Osteocyte (in vitro differentiated cells): ENCODE measurements around the gene SECTM1. TPM values are rescaled to one million over a fixed set of nuclear protein-coding genes. Genes with fewer than 3 reads are reported as not detected.

Source experiments
- DNase-seq: peaks from one replicate; pipeline ENCODE4 v3.0.0; 2021; ENCODE audit warnings: mixed read lengths; ENCODE audit not compliant: unreplicated experiment; ENCODE audit errors: extremely low spot score
- H3K27ac Mint-ChIP-seq: one replicate; pipeline ENCODE4 v1.8.0; 2021; ENCODE audit warnings: mild to moderate bottlenecking, mixed read lengths; ENCODE audit not compliant: unreplicated experiment
- H3K27me3 Mint-ChIP-seq: one replicate; pipeline ENCODE4 v1.8.0; 2021; ENCODE audit warnings: mixed read lengths; ENCODE audit not compliant: unreplicated experiment
- H3K36me3 Mint-ChIP-seq: one replicate; pipeline ENCODE4 v1.8.0; 2021; ENCODE audit warnings: mixed read lengths; ENCODE audit not compliant: unreplicated experiment
- H3K4me1 Mint-ChIP-seq: one replicate; pipeline ENCODE4 v1.8.0; 2021; ENCODE audit warnings: mixed read lengths; ENCODE audit not compliant: unreplicated experiment
- H3K4me3 Mint-ChIP-seq: one replicate; pipeline ENCODE4 v1.8.0; 2021; ENCODE audit warnings: mild to moderate bottlenecking, moderate library complexity, mixed read lengths; ENCODE audit not compliant: unreplicated experiment
- H3K9me3 Mint-ChIP-seq: one replicate; pipeline ENCODE4 v1.8.0; 2021; ENCODE audit warnings: mixed read lengths; ENCODE audit not compliant: unreplicated experiment
- CTCF ChIP-seq: fragments of 200-600 bp; sonication (generic); IDR thresholded peaks from 2 replicates; pipeline ENCODE4 v1.5.0; 2021; ENCODE audit warnings: antibody characterized with exemption, mild to moderate bottlenecking, moderate library complexity
- total RNA-seq: library from RNA; stranded (reverse); gene quantifications from 2 replicates; pipeline ENCODE4 v1.2.1, GENCODE V29; 2021

SECTM1 gene
- total RNA-seq, 1 donor from 2014 or later, result 24.1 TPM

DNA sequence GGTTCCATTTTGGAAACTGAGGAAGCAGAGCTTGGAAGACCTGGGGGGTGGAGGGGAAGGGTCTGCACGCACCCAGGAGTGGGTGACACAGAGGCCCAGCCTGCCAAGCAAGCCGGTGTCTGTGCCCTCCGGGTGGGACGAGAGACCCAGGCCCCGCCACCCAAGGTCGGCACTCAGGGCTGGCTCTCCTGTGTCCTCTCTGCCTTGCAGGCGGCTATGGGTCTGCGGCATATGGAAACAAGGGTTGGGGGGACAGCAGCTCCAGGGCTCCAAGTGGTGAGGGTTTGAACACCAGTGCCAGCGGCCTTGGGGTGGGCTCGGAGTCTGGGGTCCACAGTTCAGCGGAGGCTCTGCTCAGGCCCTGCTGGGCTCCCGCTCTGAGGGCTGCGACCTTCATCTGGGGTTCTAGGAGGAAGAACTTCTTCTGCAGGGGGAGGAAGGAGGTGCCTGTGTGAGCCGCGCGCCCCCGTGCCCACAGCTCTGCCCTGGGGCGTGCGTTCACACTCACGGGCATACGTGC is 11.6 kb downstream of the SECTM1 start:
- no peak for DNase-seq
- TF ChIP-seq CTCF, result no peak
- H3K36me3 Mint-ChIP-seq, result no peaks in the 10 kb centered on the region
- H3K4me3 Mint-ChIP-seq, result no peak overlapping the region
- H3K4me1 Mint-ChIP-seq, result peaks cover 1% of the 10 kb centered on the region
- H3K27me3 Mint-ChIP-seq, result no peaks in the 10 kb centered on the region
- H3K27ac Mint-ChIP-seq, result no peak overlapping the region
- no peaks in the 10 kb centered on the region for H3K9me3 Mint-ChIP-seq

GRCh38 chr17:82320956-82321927 is 12.3 kb downstream of the SECTM1 start:
- H3K4me1 Mint-ChIP-seq, result peaks cover 1% of the 10 kb centered on the region
- no peak for DNase-seq
- no peak overlapping the region for H3K4me3 Mint-ChIP-seq
- no peak overlapping the region for H3K27ac Mint-ChIP-seq
- no peaks in the 10 kb centered on the region for H3K36me3 Mint-ChIP-seq
- TF ChIP-seq CTCF, result peak; percentile 82
- H3K27me3 Mint-ChIP-seq, result no peaks in the 10 kb centered on the region
- H3K9me3 Mint-ChIP-seq, result no peaks in the 10 kb centered on the region

- H3K4me3 Mint-ChIP-seq, result no peak overlapping the region
- TF ChIP-seq CTCF, result no peak
- H3K9me3 Mint-ChIP-seq, result no peaks in the 10 kb centered on the region
- no peak for DNase-seq
- H3K27ac Mint-ChIP-seq, result no peak overlapping the region
- H3K27me3 Mint-ChIP-seq, result peaks cover 5% of the 10 kb centered on the region
- H3K4me1 Mint-ChIP-seq, result peaks cover 3% of the 10 kb centered on the region
- no peaks in the 10 kb centered on the region for H3K36me3 Mint-ChIP-seq
Measured at GRCh38 chr17:82320140-82320840, 13.3 kb downstream of the SECTM1 start.

DNA sequence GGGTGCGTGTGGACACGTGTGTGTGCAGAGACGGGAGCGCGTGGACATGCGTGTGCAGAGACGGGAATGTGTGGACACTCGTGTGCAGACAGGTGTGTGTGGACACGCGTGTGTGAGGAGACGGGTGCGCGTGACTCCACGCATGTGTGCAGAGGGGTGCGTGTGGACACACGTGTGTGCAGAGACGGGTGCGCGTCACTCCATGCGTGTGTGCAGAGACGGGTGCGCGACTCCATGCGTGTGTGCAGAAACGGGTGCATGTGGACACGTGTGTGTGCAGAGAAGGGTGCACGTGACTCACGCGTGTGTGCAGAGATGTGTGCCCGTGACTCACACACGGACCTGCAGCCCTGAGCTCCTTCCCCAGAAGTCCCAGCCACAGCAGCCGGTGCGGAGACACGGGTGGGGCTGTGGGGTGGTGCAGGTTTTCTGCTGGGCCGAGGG is 13.9 kb downstream of the SECTM1 start:
- H3K4me1 Mint-ChIP-seq, result peaks cover 3% of the 10 kb centered on the region
- DNase-seq, result no peak
- no peaks in the 10 kb centered on the region for H3K9me3 Mint-ChIP-seq
- no peak overlapping the region for H3K4me3 Mint-ChIP-seq
- H3K27me3 Mint-ChIP-seq, result peaks cover 7% of the 10 kb centered on the region
- TF ChIP-seq CTCF, result no peak
- H3K27ac Mint-ChIP-seq, result no peak overlapping the region
- H3K36me3 Mint-ChIP-seq, result no peaks in the 10 kb centered on the region
